Activated CD4-positive, alpha-beta T cell treated with anti-CD3 and anti-CD28 coated beads, Interleukin-2, amount 50 U/mL, for 48 hours (primary cell): ENCODE measurements around the gene KLRK1.
"Not testable (repeated sequence)": the region's sequence is repeated elsewhere in the genome, so short reads cannot be mapped to it uniquely, and the experiment has no call there.

Source experiments
- DNase-seq, 2 experiments: peaks; one replicate each; pipeline ENCODE4 v3.0.0-alpha.2; 2020

KLRK1 gene

DNA sequence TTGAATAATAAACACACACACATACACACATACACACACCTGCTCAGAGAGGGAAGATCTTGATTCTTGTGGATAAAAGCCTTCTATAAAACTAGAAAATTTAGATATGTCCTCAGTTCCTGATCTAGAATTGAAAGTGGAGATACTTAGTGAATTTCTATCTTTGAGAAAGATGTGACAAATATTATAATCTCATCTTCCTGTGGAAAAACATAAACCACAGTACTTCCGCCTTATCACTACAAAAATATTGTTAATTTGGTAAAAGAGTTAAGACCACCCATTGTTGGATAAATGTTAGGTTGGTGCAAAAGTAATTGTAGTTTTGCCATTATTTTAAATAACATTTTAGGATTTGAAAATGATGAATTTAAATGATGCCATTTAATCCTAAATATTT, at the start of gene KLRK1:
Gene KLRK1, minus strand, starts transcription at position 138 of the 400 bp plus-strand sequence. CDS start 1,231 bp downstream, outside the sequence.
- DNase-seq = no peak

DNA sequence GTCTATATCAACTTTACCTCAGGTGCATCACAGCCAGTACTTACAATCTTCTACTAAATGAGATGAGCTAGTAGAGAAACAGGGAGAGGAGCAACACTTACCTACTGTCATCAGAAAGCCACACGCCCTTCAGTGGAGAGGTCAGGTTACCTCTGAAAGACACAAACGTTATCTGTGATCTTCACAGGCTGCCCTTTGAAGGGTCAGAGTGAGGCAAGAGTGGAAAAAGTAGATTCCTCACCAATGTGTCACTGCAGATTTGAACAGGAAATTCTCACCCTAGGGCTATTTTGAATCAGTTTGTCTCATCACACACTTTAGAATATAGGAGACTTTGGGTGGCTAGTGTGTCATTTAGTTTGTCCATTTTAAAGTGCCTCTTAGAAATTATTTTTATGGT, 47.8 kb upstream of the KLRK1 start:
- not testable (repeated sequence) for DNase-seq

DNA sequence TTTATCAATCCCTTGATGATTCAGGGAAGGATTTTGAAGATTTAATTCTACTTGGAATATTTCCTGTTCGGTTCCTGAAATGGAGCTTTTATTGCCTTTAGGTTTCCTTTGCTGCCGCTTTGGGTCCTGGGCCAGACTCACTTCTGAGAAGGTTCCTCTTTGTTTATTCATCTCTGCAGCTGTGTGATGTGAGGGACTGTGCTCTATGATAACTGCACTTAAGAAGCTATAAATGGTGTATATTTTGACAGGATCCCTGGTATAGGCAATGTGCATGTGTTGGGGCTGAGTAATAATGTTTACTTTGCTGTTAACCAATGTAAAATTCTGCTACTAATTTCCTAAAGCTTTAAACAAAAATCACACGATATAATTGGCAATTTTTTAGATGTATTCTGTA, 46.0 kb upstream of the KLRK1 start, which contains the start of gene KLRC2:
Gene KLRC2, minus strand, starts transcription at position 195 of the 400 bp plus-strand sequence. Its CDS starts 24 bp downstream, at position 171.
- DNase-seq = not testable (repeated sequence)

DNA sequence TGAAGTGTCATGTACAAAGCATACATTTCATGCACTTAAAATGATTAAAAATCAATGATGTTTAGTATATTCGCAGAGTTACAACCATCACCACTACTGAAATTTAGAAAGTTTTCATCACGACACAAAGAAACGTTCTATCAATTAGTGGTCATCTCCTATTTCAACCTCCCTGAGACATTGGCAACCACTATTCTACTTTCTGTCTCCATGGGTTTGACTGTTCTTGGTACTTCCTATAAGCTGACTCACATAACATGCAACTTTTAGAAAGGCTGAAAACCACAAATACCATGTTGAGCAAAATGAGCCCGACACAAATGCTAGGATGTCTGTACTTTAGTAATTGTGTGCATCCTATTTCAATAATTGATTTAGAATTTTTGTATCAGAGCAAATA, 40.8 kb upstream of the KLRK1 start:
- not testable (repeated sequence) for DNase-seq

DNA sequence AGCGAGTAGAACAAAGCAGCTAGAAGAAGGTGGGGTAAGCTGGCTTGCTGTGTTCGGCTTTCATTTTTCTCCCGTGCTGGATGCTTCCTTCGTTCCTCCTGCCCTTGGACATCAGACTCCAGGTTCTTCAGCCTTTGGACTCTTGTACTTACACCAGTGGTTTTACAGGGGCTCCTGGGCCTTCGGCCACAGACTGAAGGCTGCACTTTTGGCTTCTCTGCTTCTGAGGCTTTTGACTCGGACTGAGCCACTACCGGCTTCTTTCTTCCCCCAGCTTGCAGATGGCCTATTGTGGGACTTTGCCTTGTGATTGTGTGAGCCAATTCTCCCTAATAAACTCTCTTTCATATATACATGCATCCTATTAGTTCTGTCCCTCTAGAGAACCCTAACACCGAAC, 36.1 kb upstream of the KLRK1 start:
- not testable (repeated sequence) for DNase-seq

DNA sequence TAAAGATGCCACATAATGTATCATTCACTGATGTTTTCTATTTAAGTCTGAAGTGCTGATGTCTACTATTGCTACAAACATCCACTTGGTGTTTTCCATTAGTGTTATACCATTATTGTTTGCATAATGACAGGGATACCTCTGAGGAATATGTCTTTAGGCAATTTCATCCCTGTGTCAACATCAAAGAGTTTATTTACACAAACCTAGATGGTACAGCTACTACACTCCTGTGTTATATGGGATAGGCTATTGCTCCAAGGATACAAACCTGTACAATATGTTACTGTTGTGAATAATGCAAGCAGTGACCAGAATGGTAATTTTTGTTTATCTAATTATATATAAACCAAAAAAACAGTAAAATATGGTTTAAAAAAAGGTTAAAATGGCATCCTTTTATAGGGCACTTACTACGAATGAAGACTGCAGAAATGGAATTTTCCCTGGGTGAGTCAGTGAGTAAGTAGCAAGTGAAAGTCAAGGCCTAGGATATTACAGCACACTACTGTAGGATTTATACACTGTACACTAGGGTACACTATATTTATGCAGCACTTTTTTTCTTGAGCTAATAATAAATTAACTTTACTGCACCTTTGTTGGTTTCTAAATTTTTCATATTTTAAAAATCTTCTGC, 34.5 kb upstream of the KLRK1 start:
- not testable (repeated sequence) for DNase-seq

DNA sequence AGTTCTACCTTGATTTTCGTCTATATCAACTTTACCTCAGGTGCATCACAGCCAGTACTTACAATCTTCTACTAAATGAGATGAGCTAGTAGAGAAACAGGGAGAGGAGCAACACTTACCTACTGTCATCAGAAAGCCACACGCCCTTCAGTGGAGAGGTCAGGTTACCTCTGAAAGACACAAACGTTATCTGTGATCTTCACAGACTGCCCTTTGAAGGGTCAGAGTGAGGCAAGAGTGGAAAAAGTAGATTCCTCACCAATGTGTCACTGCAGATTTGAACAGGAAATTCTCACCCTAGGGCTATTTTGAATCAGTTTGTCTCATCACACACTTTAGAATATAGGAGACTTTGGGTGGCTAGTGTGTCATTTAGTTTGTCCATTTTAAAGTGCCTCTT, 32.3 kb upstream of the KLRK1 start:
- not testable (repeated sequence) for DNase-seq

DNA sequence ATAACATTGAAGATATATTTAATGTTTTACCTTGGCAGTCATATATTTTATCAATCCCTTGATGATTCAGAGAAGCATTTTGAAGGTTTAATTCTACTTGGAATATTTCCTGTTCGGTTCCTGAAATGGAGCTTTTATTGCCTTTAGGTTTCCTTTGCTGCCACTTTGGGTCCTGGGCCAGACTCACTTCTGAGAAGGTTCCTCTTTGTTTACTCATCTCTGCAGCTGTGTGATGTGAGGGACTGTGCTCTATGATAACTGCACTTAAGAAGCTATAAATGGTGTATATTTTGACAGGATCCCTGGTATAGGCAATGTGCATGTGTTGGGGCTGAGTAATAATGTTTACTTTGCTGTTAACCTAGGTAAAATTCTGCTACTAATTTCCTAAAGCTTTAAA, 30.5 kb upstream of the KLRK1 start, which contains the start of gene KLRC3:
Gene KLRC3, minus strand, starts transcription at position 262 of the 400 bp plus-strand sequence. Its CDS starts 45 bp downstream, at position 217.
- not testable (repeated sequence) for DNase-seq

DNA sequence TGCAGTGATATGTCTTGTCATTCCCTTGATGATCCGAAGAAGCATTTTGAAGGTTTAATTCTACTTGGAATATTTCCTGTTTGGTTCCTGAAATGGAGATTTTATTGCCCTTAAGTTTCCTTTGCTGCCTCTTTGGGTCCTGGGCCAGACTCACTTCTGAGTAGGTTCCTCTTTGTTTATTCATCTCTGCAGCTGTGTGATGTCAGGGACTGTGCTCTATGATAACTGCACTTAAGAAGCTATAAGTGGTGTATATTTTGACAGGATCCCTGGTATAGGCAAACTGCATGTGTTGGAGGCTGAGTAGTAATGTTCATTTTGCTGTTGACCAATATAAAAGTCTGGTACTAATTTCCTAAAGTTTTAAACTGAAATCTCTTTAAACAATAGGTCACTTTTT, 19.6 kb upstream of the KLRK1 start, which contains the start of gene KLRC4:
Gene KLRC4, minus strand, starts transcription at position 366 of the 400 bp plus-strand sequence. Its CDS starts 182 bp downstream, at position 184.
- DNase-seq = no peak

DNA sequence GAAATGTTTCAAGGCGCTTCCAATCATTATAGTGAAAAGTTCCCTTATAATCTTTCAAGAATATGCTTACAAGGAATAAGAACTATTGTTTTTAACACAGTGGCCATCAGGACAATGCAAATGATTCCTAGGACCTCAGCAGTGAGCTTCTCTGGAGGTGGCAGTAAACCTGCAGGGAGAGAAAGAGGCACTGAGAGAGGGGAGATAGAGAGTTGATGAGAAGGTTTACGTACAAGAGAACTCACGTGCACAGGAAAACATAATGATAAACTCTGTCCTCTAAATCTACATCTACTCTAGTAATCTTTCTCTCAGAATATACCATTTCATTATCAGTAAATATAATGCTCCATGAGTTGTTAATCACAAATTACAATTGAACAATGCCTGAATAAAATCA, 19.0 kb upstream of the KLRK1 start:
- DNase-seq = no peak

DNA sequence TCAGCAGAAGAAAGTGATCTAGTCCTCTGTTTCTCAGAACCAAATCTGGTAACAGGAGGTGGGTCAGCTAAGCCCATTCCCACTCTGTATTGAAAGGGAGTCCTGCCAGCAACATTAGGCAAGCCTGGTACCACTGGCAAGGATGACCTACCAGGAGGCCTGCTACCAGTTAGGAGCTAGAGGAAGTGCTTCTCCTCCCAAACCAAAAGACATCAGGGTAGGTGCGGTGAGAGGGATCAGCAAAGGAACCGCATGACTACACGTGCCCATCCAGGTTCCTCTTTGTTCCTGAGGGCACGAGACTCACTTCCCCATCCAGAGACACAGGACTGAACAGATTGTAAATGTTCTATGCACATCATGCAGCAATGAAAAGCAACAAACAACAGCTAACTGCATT, 16.9 kb upstream of the KLRK1 start:
- no peak for DNase-seq

DNA sequence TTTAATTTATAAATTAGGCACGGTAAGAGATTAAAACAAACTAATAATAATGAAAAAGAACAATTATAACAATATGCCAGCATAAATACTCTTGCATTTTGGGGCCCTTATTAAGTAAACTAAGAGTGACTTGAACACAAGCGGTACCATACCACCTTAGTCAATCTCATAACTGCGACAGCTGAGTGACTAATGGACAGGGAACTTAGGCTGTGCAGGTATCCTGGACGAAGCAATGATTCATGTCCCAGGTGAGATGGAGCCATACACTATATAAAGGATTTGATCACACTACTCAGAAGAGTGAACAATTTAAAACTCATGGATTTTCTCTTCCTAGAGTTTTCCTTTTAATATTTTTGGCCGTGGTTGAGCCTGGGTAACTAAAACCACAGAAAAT, 15.5 kb upstream of the KLRK1 start:
- no peak for DNase-seq

DNA sequence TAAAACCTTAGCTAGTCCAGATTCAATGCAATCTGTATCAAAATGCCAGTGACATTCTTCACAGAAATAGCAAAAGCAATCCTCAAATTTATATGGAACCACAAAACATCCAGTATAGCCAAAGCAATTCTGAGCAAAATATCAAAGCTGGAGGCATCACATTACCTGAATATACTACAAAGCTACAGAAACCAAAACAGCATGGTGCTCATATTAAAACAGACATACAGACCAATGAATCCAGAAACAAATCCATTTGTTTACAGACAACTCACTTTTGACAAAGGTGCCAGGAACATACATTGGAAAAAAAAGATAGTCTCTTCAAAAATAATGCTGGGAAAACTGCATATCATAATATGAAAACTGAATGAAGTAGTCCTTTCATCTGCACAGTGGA, 15.0 kb upstream of the KLRK1 start:
- no peak for DNase-seq

DNA sequence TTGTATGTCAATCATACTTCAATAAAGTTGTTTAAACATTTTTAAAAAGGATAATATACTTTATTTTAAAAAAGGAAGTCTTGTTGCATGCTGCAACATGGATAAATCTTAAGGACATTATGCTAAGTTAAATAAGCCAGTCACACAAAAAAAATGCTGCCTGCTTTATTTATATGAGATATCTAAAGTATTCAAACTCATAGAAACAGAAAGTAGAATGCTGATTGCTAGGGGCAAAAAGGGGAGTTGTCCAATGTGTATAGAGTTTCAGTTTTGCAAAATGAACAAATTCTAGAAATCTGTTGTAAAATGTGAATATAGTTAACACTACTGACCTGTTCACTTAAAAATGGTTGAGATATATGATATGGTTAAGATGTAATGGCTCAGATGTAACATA, 11.0 kb upstream of the KLRK1 start:
- no peak for DNase-seq

DNA sequence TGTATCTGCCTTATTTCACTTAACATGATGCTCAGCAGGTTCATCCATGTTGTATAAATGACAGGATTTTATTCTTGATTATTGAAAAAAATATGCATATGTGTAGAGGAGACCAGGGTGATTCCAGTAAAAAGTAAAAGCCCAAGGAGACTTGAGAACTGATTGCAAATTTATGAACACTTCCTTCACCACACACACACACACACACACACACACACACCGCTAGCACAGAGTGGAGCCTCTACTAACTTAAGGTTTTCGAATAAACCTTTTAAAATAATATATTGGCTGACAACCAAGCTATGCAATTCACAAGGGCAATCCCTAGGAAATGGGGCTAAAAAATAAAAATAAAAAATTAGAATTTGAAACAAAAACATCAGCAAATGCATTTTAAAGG, 8.3 kb upstream of the KLRK1 start:
- no peak for DNase-seq

DNA sequence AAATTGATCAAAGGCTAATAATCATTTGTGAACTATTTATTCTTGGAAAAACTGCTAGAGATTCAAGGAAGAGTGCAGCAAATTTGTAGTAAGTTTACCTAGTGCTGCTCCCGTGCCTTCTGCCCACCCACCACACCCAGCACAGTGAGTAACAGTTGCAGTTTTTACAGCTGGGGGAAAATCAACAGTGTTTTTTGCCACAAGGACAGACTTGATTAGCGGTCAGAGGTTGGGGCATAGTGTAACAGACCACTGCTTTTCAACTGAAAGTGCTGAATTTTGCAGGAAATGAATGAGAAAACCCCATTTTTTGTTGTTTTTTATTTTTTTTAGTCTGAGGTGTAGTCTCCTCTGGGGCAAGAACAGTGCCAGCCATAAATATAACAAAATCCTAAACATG, 7.5 kb upstream of the KLRK1 start:
- DNase-seq = no peak

DNA sequence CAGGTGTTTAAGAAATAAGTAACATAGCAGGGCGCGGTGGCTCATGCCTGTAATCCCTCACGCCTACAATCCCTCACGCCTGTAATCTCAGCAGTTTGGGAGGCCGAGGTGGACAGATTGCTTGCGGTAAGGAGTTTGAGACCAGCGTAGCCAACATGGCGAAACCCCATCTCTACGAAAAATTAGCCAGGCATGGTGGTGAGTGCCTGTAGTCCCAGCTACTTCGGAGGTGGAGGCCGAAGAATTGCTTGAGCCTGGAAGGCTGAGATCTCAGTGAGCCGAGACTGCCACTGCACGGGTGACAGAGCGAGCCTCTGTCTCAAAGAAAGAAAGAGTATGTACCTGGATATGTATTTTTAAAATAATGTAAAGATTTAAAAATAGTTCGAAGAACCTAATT, 6.3 kb upstream of the KLRK1 start:
- DNase-seq = not testable (repeated sequence)

DNA sequence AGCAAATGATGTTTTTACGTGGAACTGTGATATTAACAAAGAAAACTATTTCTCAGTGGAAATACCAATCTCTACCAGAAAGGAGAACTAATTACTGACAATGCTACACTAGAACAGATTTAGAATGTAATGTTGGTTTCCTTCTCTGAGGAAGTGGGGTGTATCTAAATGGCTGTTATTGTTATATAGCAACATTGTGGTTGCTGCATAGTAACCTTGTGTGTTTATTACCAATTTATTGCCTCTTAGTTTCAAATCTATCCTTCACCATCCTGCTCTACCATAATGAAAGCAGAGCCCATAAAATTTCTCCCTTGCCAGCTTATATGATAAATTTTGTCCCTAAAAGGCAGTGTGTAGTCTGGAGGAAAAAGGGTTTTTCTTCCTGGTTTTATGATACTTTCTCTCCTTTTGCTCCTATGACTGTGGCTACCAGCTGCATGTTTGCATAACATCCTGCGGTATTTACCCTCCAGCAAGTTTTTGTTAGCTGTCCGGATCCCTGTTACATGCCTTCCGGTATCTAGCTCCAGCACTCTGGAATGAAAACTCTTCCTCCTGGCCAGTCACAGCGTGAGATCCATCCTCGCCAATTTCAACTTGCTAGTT, 5.7 kb upstream of the KLRK1 start:
- no peak for DNase-seq

DNA sequence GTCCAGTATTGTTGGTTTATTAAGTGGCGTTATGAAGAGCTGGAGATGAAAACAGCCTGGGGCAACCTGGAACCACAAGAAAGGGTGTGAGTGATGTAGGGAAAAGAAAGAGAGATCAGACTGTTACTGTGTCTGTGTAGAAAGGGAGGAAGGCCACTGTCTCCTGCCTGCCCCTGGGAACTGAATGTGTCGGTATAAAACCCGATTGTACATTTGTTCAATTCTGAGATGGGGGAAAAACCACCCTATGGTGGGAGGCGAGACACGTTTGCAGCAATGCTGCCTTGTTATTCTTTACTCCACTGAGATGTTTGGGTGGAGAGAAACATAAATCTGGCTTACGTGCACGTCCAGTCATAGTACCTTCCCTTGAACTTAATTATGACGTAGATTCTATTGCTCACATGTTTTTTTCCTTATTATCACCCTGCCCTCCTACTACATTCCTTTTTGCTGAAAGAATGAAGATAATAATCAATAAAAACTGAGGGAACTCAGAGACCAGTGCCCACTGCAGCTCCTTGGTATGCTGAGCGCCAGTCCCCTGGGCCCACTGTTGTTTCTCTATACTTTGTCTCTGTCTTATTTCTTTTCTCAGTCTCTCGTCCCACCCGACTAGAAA, 4.8 kb upstream of the KLRK1 start:
- not testable (repeated sequence) for DNase-seq

DNA sequence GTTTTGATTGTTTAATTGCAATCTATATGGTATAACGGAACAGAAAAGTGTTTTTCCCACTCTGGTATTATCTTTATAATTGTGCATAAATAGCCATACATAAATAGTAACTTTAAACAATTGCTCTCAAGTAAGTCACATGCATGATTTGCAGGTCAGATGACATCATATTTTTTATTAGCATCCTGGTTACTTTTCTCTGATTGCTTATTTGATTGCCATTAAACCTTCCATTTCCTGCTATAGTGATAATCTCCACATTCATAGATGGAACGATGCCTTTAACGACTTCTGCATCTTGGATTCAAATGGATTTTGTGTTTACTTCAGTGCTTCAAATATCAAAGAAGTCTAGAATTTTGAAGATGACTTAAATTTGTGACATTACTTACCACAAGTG, 3.5 kb upstream of the KLRK1 start:
- DNase-seq = no peak

DNA sequence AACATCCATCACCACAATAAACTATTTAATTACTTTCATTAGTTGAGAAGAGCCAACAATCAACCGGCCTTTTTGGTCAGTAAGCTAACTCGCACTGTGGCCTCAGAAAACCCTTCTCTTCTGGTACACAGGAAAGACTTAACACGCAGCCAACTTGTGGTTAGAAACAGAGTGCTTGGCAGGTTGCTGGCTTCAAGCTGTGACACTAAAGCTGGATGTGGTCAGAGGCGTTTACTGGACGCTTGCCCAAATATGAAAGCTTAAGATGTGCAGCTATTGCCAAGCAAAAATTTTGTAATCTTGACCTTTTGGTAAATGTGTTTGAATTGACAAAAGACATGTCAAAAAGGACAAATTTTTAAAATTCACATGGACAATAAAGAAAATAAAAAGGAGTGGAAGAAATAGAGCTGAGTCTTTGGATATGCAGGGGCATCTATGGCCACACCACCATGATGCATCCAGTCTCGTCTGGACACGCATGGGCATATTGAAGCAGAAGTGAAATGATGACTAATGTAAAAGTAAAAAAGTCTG, 2.6 kb upstream of the KLRK1 start:
- DNase-seq = no peak

DNA sequence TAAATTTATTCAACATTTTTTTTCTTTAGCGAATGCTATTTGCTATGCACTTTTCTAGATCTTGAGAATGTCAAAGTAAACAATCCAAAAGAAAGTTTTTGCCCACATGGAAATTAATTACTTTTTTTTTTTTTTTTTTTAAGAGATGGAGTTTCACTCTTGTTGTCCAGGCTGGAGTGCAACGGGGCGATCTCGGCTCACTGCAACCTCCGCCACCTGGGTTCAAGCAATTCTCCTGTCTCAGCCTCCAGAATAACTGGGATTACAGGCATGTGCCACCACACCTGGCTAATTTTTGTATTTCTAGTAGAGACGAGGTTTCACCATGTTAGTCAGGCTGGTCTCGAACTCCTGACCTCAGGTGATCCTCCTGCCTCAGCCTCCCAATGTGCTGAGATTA, 1.1 kb upstream of the KLRK1 start:
- DNase-seq = not testable (repeated sequence)

DNA sequence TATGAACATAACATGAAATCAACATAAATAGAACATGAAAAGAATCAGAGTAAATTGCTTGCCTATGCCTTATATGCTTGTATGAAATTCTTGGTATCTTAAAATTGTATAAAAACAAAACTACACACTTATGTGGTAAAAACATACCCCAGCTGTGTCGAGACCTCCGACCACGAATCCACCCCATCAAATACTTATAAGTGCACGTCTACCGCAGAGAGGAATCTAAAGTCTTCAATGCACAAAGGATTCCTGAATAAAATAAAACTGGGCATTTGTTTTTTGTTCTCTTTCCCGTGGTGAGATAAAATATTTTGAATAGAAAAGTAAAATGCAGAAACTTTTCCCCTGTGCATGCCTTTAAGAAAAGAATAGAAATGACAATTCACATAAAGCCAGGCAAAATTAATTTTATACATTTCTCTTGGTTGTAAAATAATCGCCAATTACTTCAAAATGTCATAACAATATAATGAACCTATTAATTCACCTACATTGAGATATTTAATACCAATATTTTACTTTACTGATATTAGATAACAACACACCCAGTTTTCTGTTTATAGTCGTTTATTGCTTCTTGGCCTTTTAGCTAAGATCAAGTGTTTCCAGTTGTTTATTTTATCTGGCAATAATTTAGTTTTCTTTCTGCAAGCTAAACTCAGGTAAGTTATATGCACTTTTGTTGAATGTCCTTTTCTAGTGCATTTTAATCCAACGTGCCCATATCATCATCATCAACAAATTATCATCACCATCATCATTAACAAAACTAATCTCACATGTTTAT, 1.0 kb downstream of the KLRK1 start:
- DNase-seq = no peak
